LNCaP clone FGC (cell line): ENCODE data around the gene NEK10.

ENCODE experiments used
- DNase-seq: peaks from one replicate; pipeline ENCODE4 v3.0.0-alpha.2; 2011; ENCODE audit warnings: low read depth
- H3K4me3 ChIP-seq: 2 replicates; pipeline ENCODE4 v1.5.1; 2011; ENCODE audit warnings: mild to moderate bottlenecking, low read depth, low read length, control low read depth
- CTCF ChIP-seq: IDR thresholded peaks from 2 replicates; pipeline ENCODE4 v1.5.1; 2012; ENCODE audit warnings: mild to moderate bottlenecking; ENCODE audit not compliant: control insufficient read depth, insufficient read depth; ENCODE audit errors: extremely low read depth

The NEK10 gene

GRCh38 chr3:27384191-27384590, 15.0 kb upstream of the NEK10 start:
- no peak overlapping the region for H3K4me3 ChIP-seq
- DNase-seq = no peak
- no peak for TF ChIP-seq CTCF

GRCh38 chr3:27380433-27381357, 11.5 kb upstream of the NEK10 start:
- DNase-seq = no peak
- no peak overlapping the region for H3K4me3 ChIP-seq
- no peak for TF ChIP-seq CTCF

- no peak for DNase-seq
- no peak for TF ChIP-seq CTCF
- no peak overlapping the region for H3K4me3 ChIP-seq
These were observed 9.1 kb upstream of the NEK10 start for GRCh38 chr3:27378331-27378730.

- TF ChIP-seq CTCF = no peak
These were observed 7.1 kb upstream of the NEK10 start for GRCh38 chr3:27376109-27376772.

GRCh38 chr3:27366062-27366591, 3.1 kb downstream of the NEK10 start:
- H3K4me3 ChIP-seq = no peak overlapping the region
- no peak for DNase-seq
- no peak for TF ChIP-seq CTCF

More at GRCh38 chr3:27376109-27376772, 7.1 kb upstream of the NEK10 start:
- no peak for DNase-seq
- H3K4me3 ChIP-seq = no peak overlapping the region

GRCh38 chr3:27360113-27361078, 8.8 kb downstream of the NEK10 start:
- no peak for TF ChIP-seq CTCF
- no peak overlapping the region for H3K4me3 ChIP-seq
- DNase-seq = peak; percentile 69
